Ramos (cell line): ENCODE results near the gene WFDC10B.
"Not testable (repeated sequence)": the region's sequence is repeated elsewhere in the genome, so short reads cannot be mapped to it uniquely, and the experiment has no call there.

Experiments
- in situ Hi-C: fragments of 300-500 bp; cut with MboI; formaldehyde crosslinking; loops from one replicate; pipeline ENCODE4 v1.14.3; 2022; ENCODE audit warnings: low sequenced_read_pairs; ENCODE audit not compliant: unreplicated experiment

The WFDC10B gene

DNA sequence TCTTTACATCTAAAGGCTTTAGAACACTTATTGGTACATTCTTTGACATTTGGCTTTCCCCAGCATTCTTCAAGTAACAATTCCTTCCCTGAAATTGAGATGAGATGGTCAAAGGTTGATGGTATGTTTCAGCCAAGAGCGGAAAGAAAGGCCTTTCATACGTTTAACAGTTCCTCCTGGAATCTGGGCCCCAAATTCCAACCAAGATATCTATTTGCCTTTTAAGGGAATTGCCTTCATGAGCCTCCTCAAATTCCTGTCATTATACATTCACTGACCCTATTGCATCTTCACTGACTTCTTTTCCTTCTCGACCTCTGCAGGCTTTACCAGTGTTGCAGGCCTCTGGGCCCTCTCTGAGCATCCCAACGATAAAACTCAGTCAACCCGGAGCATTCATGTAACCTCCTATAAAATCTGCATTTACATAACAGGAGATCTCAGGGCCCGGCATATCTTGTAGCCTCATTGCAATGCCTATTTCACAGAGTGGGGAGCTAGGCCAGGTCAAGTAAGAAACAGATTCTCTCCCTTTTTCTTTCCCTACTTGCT is 55.4 kb downstream of the WFDC10B start:
- in situ Hi-C loops: no loop called here

DNA sequence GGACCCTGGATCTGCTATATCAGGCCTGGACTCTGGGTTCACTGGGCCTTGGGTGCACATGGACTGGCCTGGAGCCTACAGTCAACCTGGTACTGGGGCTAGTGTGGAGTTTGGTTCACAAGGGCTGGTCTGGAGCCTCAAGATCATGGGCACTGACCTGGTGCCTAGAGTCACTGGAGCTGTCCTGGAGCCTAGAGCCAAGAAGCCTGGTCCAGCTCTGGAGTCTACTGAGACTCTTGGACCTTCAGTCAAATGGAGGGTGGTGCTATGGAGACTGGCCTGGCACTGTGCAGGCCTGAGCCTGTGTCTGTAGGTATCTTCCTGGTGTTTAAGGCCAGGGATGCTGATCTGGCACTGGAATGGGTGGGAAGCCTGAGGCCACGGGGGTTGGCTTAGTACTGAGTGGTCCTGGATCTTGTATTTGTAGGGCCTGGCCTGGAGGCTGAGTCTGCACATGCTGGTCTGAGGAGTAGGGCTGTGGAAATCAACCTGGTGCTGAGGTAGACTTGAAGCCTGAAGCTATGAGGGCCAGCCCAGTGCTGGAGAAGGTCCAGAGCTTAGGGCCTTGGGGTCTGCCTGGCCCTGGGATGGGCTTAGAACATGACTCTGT is 57.3 kb downstream of the WFDC10B start:
- in situ Hi-C loops: no loop called here

DNA sequence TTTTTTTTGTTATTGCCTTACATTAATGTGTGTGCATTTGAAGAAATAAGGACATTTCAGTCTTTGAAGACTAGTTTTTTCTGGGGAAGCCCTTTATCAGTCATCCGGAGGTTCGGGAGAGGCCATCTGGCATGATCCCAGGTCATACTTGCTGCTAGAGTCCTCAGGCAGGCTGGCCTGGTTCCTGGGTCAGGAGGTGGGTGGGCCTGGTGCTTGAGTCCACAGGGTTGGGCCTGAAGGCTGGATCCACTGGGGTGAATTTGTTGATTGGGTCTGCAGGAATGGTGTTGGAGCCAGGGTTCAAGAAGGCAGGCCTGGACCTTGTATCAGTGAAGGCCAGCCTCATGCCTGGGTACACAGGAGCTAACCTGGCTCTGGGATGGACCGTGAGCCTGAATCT is 57.9 kb downstream of the WFDC10B start:
- in situ Hi-C loops: no loop called here

DNA sequence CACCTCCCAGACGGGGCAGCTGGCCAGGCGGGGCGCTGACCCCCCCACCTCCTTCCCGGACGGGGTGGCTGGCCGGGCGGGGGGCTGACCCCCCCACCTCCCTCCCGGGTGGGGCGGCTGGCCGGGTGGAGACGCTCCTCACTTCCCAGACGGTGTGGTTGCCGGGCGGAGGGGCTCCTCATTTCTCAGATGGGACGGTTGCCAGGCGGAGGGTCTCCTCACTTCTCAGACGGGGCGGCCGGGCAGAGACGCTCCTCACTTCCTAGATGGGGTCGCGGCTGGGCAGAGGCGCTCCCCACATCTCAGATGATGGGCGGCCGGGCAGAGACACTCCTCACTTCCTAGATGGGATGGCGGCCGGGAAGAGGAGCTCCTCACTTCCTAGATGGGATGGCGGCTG is 59.0 kb downstream of the WFDC10B start:
- in situ Hi-C loops: not testable (repeated sequence)

DNA sequence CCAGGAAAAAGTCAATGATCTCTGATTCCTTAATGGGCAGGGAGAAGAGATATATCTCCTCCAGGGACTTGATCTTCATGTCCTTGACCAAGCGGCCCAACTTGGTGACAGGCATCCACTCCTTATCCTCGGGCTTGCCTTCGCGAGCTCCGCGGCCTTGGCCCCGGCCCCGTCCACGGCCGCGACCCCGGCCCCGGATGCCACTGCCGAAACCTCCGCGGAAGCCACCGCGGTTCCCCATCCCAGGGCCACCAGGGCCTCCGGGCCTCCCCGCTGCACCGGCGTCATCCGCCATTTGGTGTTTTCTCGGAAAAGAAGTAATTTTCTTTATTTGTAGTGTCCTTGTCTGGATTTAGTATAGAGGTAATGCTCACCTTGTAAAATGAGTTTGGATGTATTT is 63.7 kb downstream of the WFDC10B start:
- in situ Hi-C loops: not testable (repeated sequence)

DNA sequence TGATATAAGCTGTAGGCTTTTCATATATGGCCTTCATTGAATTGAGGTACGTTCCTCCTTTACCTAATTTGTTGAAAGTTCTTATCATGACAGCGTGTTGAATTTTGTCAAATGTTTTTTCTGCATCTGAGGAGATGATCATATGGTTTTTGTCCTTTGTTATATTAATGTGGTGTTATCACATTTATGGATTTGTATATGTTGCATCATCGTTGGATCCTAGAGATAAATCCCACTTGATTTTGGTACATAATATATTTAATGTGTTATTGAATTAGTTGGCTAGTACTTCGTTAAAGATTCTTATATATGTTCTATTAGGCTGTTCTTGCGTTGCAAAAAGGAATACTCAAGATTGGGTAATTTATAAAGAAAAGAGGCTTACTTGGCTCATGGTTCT is 65.1 kb downstream of the WFDC10B start:
- in situ Hi-C loops: no loop called here

DNA sequence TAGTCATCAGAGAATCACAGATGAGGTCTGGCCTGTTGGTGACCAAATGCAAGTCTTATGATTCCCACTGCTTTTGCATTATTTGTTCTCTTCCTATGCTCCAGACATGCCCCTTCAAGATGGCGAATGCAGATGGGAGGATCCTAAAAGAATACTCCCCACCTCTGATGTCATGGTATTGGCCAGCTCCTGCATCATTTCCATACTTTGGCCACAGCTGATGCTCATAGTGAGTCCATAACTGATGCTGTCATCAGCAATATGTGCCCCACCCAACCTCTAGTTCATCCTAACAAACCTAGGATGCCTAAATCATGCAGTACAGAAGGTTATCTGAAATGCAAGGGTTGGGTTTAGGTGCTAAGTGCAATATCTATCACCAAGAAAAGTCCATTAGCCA is 68.3 kb downstream of the WFDC10B start:
- in situ Hi-C loops: no loop called here
